PFSK-1 (cell line): ENCODE measurements around the gene ACAT2.

Experiments
- FOXP2 ChIP-seq: optimal IDR thresholded peaks from 2 replicates; pipeline ENCODE3; 2011; ENCODE audit warnings: borderline replicate concordance, control low read depth, inconsistent platforms; ENCODE audit not compliant: insufficient read depth; ENCODE audit errors: extremely low read length, extremely low read depth
- POLR2AphosphoS5 ChIP-seq: IDR thresholded peaks from 2 replicates; pipeline ENCODE4 v1.6.1; 2012; ENCODE audit warnings: low read depth, mild to moderate bottlenecking, control low read depth, low read length, moderate library complexity
- REST ChIP-seq, 2 experiments: IDR thresholded peaks; 2 replicates each; pipeline versions ENCODE4 v1.6.1 to v1.8.0; 2011 to 2012; ENCODE audit warnings: low read depth in 2 of 2, low read length in 2 of 2, control low read depth in 1 of 2, inconsistent platforms in 1 of 2, mild to moderate bottlenecking in 1 of 2, moderate library complexity in 1 of 2; ENCODE audit not compliant: insufficient read depth in 1 of 2
- SIN3A ChIP-seq: IDR thresholded peaks from 2 replicates; pipeline ENCODE4 v1.6.1; 2012; ENCODE audit warnings: mild to moderate bottlenecking, low read length, moderate library complexity, borderline replicate concordance; ENCODE audit not compliant: insufficient read depth
- TAF1 ChIP-seq: IDR thresholded peaks from 2 replicates; pipeline ENCODE4 v1.6.1; 2012; ENCODE audit warnings: low read length, control low read depth, borderline replicate concordance; ENCODE audit not compliant: insufficient read depth

DNA sequence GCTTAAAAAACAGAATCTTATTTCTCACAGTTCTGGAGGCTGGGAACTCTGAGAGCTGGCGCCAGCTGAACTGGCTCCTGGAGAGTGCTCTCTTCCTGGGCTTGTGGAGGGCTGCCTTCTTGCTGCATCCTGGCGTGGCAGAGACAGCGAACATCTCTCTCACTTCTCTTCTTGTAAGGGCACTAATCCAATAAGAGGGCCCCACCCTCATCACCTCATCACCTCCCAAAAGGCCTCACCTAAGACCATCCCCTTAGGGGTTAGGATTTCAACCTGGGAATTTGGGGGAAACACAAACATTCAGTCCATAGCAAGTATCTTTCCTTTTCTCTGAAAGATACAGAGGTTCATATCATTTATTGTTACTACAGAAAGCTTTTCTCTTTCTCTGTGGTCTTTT, 62.1 kb downstream of the ACAT2 start:
- no peak for TF ChIP-seq TAF1
- no peak for TF ChIP-seq REST (IDR thresholded peaks at IDR 0.05; ENCODE audit: insufficient read depth in 1 of 2, low read depth in 2 of 2, low read length in 2 of 2)
- no peak for TF ChIP-seq POLR2AphosphoS5
- no peak for TF ChIP-seq SIN3A
- TF ChIP-seq FOXP2, result no peak
